NCI-H524 (cell line): ENCODE data around the gene ODAD3.

Source experiments
- DNase-seq, 2 experiments: peaks; one replicate each; lab custom pipeline; 2025; lab: John Stamatoyannopoulos, UW

The ODAD3 gene

GRCh38 chr19:11375143-11375948 lies 59.6 kb downstream of the ODAD3 start:
- DNase-seq = peak in 1 of 2 experiments; percentile 56

- DNase-seq = peak; percentile 100
These were observed 60.3 kb downstream of the ODAD3 start, which contains the start of gene SWSAP1 for GRCh38 chr19:11374433-11375142. Gene SWSAP1 (plus strand): TSS chr19:11374666. CDS start chr19:11374681, 15 bp downstream.

- DNase-seq = peak in 1 of 2 experiments; percentile 37
These were observed 61.0 kb downstream of the ODAD3 start for GRCh38 chr19:11373885-11374432.

- peak; percentile 73 to 86 for DNase-seq
These were observed 61.6 kb downstream of the ODAD3 start for GRCh38 chr19:11373166-11373884.

- no peak for DNase-seq
These were observed 64.2 kb downstream of the ODAD3 start for GRCh38 chr19:11370744-11371143.
